Lung (tissue), 12 donors: ENCODE data around the gene KIZ. TPM values are rescaled to one million over a fixed set of nuclear protein-coding genes. Genes with fewer than 3 reads are reported as not detected.

Experiments
- ATAC-seq: fragments of 200-7000 bp; cut with Tn5 transposase; one replicate; pipeline ENCODE4 v1.9.1; 2020; ENCODE audit warnings: moderate number of reproducible peaks; ENCODE audit not compliant: insufficient read depth, low FRiP score
- DNase-seq, 3 donors: peaks; one replicate each; pipeline ENCODE4 v3.0.0-alpha.2; 2013 to 2017
- H3K27ac ChIP-seq, 2 donors: one replicate each; pipeline ENCODE4 v1.5.1; 2013; ENCODE audit warnings: mild to moderate bottlenecking in 2 of 2, moderate library complexity in 2 of 2, control low read depth in 1 of 2, inconsistent platforms in 1 of 2, low read depth in 1 of 2, low read length in 1 of 2
- H3K27me3 ChIP-seq, 3 donors: one replicate each; pipeline ENCODE4 v1.5.1; 2013; ENCODE audit warnings: low read length in 2 of 3; ENCODE audit not compliant: control insufficient read depth in 3 of 3, insufficient read depth in 3 of 3
- H3K36me3 ChIP-seq, 4 donors: one replicate each; pipeline ENCODE4 v1.5.1; 2013; ENCODE audit warnings: low read length in 4 of 4, mild to moderate bottlenecking in 1 of 4, moderate library complexity in 1 of 4; ENCODE audit not compliant: control insufficient read depth in 4 of 4, insufficient read depth in 4 of 4
- H3K4me1 ChIP-seq, 5 donors: one replicate each; pipeline ENCODE4 v1.5.1; 2013; ENCODE audit warnings: low read length in 5 of 5, mild to moderate bottlenecking in 2 of 5, moderate library complexity in 1 of 5; ENCODE audit not compliant: control insufficient read depth in 5 of 5, insufficient read depth in 5 of 5
- H3K4me3 ChIP-seq: one replicate; pipeline ENCODE4 v1.5.1; 2013; ENCODE audit warnings: mild to moderate bottlenecking, control low read depth, moderate library complexity
- H3K9ac ChIP-seq, 2 donors: one replicate each; pipeline ENCODE4 v1.5.1; 2013; ENCODE audit warnings: low read length in 2 of 2, control low read depth in 1 of 2; ENCODE audit not compliant: insufficient read depth in 1 of 2
- H3K9me3 ChIP-seq, 4 donors: one replicate each; pipeline ENCODE4 v1.5.1; 2013; ENCODE audit warnings: low read length in 3 of 4, mild to moderate bottlenecking in 1 of 4, moderate library complexity in 1 of 4; ENCODE audit not compliant: control insufficient read depth in 4 of 4, insufficient read depth in 3 of 4
- WGBS, 2 donors: extraction: QIAGEN DNeasy Blood & Tissue Kit; methylation state at CpG; one replicate each; pipeline ENCODE4 v1.1.7; 2013; 5-methylcytosine and 5-hydroxymethylcytosine counted together
- polyA plus RNA-seq, 2 donors: library from polyadenylated mRNA; stranded (reverse); fragments of 200-250 nt; gene quantifications; one replicate each; pipeline ENCODE4 v1.2.1, GENCODE V29; 2013
- total RNA-seq, 2 donors: library from RNA; depleted of rRNA in 1 of 2; stranded (reverse); fragments of >200 nt in 1 of 2; gene quantifications; one replicate each; pipeline ENCODE4 v1.2.1, GENCODE V29; 2014 to 2021
- TF ChIP-seq, protein P1 (sequence below): IDR thresholded peaks from 2 replicates; pipeline ENCODE4 v1.5.1; 2012; ENCODE audit warnings: mild to moderate bottlenecking; ENCODE audit errors: control extremely low read depth, extremely low read depth
- donor health status: control.
- donor health status: control.
- donor health status: Bipolar disorder and iron deficiency.
- donor health status: healthy.
- donor health status: DM: yes; HTN: yes; CAD: no.

The KIZ gene
- total and polyA plus RNA-seq, 4 donors, result 4.1 to 22.5 (median 9.1) TPM

DNA sequence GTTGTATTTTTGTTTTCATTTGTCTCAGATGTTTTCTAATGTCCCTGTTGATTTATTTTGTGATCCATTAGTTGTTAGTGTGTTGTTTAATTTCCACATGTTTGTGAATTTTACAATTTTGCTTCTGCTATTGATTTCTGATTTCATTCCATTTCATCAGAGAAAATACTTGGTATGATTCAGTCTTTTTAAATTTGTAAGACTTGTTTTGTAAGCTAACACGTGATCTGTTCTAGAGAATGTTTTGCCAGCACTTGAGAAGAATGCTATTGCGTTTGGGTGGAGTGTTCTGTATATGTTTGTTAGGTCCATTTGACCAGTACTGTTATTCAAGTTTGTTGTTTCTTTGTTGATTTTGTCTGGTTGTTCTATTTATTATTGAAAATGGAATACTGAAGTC, 53.9 kb downstream of the KIZ start:
- 71 to 83% methylated on average over 2 of the region's 2 CpGs for WGBS, 2 donors
- H3K4me3 ChIP-seq, result no peak overlapping the region
- H3K27me3 ChIP-seq, result no peaks in the 10 kb centered on the region
- H3K9ac ChIP-seq, result no peak overlapping the region
- peaks cover 0 to 2% (median 0%) of the 10 kb centered on the region in 4 donors for H3K36me3 ChIP-seq
- DNase-seq (peak in 1 of 3 donors; percentile 11), ATAC-seq (no peak)
- H3K4me1 ChIP-seq, result peaks cover 0 to 7% (median 0%) of the 10 kb centered on the region in 5 donors
- TF ChIP-seq, protein P1, sequence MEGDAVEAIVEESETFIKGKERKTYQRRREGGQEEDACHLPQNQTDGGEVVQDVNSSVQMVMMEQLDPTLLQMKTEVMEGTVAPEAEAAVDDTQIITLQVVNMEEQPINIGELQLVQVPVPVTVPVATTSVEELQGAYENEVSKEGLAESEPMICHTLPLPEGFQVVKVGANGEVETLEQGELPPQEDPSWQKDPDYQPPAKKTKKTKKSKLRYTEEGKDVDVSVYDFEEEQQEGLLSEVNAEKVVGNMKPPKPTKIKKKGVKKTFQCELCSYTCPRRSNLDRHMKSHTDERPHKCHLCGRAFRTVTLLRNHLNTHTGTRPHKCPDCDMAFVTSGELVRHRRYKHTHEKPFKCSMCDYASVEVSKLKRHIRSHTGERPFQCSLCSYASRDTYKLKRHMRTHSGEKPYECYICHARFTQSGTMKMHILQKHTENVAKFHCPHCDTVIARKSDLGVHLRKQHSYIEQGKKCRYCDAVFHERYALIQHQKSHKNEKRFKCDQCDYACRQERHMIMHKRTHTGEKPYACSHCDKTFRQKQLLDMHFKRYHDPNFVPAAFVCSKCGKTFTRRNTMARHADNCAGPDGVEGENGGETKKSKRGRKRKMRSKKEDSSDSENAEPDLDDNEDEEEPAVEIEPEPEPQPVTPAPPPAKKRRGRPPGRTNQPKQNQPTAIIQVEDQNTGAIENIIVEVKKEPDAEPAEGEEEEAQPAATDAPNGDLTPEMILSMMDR, result no peak
- no peak overlapping the region for H3K27ac ChIP-seq
- peaks cover 0 to 6% (median 0%) of the 10 kb centered on the region in 4 donors for H3K9me3 ChIP-seq

DNA sequence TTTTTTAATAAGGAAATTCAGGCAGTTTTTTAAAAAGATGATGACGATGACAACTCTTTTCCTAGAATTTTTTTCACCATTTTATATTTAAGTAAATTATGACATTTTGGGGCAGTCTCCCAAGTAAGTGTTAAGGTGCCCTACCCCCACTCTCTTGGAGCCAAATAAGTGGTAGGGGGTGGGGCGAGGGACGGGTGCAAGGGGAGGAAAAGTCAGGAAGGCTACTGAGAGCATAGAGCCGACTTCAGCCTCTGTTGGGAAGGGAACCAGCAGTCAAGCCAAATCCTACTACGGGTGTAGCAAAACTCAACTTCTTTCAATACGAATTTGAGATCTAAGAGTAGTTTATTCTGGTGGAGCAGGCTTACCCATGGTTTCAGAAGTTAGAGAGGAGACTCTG, 54.4 kb downstream of the KIZ start:
- H3K27ac ChIP-seq, result no peak overlapping the region
- WGBS, 2 donors, result 81 to 85% methylated on average over 6 of the region's 6 CpGs

DNA sequence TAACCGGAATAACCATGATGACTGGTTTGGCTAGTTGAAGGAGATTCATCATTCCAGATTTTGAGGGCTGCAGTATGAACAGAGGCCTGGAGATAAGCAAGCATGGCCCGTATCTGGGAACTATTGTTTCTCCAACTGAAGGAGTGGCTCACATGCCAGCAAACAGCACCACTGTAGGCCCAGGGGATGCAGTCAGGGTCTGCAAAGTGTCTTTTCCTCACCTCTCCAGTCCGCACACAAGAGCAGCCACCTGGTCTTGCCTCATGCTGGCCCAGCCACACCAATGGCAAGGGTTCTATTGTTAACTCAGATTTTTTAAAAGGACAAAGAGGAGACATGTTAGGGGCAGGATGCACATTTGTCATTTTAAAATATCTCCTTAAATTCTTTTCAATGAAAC, 55.1 kb downstream of the KIZ start:
- Histone ChIP-seq H3K27ac (no peak overlapping the region), H3K27me3 (no peaks in the 10 kb centered on the region), H3K9me3 (peaks cover 0 to 6% (median 0%) of the 10 kb centered on the region in 4 donors), H3K9ac (no peak overlapping the region), H3K36me3 (peaks cover 0 to 2% (median 0%) of the 10 kb centered on the region in 4 donors), H3K4me3 (no peak overlapping the region), H3K4me1 (peaks cover 0 to 7% (median 0%) of the 10 kb centered on the region in 5 donors)
- no peak for DNase-seq
- 96 to 97% methylated on average over 3 of the region's 3 CpGs for WGBS, 2 donors
- TF ChIP-seq, protein P1, result no peak
- no peak for ATAC-seq

More for the DNA sequence above, 54.4 kb downstream of the KIZ start:
- Histone ChIP-seq H3K9ac (no peak overlapping the region), H3K27me3 (no peaks in the 10 kb centered on the region), H3K4me3 (no peak overlapping the region), H3K36me3 (peaks cover 0 to 2% (median 0%) of the 10 kb centered on the region in 4 donors), H3K9me3 (peaks cover 0 to 6% (median 0%) of the 10 kb centered on the region in 4 donors), H3K4me1 (peaks cover 0 to 7% (median 0%) of the 10 kb centered on the region in 5 donors)
- TF ChIP-seq, protein P1, result no peak
- ATAC-seq, result no peak
- no peak for DNase-seq
